ENCODE measurements around the gene DYNC1H1.

DYNC1H1 gene

DNA sequence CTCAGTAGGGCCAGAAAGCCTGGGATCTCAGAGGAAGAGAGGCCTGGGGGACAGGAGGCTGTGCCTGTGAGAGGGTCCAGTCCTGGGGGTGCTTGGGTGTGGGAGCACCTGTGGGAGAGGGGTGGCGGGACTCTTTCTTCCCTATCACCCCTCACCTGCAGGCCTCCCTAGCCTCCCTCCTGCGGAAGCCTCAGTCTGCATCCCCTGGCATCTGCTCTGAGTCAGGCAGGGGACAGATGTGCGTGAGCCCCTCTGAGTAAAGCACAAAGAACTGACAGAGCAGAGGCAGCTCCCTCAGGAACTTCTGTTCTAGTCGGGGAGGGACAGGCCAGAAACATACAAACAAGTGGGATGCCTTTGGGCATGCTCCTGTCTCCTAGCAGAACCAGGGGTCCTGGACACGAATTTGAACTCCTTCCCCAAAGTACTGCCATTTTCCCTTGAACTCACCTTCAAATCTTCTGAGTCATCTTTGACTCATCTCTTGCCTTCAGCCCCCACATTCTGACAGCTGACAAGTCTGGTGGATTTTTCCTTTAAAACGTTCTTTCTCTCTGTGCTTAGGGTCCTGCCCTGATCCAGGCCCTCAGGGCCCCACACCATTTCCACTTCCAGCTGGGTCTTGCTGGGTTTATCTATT lies 131.0 kb downstream of the DYNC1H1 start:
- no peak for DNase-seq

DNA sequence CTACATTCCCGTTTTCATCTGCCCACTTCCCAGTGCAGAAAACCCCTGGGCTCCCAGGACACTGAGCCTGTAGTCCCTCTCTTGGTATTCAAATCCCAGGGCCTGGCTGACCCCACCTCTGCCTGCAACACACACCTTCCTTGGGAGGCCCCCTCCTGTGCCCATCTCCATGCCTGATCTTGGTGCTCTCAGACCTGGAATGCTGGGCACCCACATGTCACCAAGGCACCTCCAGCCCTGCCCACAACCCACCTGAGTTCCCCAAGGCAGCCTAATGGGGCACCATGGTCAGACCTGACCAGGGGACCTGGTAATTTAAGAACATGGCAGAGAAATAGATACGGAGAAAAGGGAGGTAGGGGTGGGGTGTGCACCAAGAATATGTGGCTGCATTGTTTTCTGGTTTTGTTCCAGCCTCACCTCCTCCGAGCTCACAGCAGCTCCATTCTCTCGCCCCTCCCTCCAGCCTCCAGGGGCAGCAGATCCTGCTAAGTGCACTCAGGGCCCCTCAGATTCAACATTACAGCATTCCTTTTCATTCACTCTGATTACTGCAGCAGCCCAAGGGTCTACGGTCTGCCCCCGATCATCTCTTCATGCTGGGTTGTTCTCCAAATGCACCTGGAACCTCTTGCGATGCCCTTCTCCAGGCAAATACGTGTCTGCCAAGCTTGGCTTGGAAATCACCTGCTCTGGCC lies 131.6 kb downstream of the DYNC1H1 start:
- no peak for DNase-seq

- DNase-seq: peak; percentile 42
These were observed 132.3 kb downstream of the DYNC1H1 start for GRCh38 chr14:102096569-102097188.

GRCh38 chr14:102097441-102098135 lies 133.2 kb downstream of the DYNC1H1 start:
- no peak for DNase-seq

DNA sequence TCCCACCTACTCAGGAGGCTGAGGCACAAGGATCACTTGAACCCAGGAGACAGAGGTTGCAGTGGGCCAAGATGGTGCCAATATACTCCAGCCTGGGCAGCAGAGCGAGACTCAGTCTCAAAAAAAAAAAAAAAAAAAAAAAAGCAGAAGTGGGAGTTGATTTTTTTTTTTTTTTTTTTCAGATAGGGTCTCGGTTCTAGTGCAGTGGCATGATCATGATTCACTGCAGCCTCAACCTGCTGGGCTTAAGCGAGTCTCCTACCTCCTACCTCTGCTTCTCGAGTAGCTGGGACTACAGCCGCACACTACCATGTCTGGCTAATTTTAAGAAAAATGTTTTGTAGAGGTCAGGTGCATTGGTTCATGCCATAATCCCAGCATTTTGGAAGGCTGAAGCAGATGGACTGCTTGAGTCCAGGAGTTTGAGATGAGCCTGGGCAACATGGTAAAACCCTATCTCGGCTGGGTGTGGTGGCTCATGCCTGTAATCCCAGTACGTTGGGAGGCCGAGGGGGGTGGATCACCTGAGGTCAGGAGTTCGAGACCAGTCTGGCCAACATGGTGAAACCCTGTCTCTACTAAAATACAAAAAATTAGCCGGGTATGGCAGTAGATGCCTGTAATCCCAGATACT lies 138.8 kb downstream of the DYNC1H1 start:
- DNase-seq: no peak

- DNase-seq: no peak
These were observed 141.0 kb downstream of the DYNC1H1 start for GRCh38 chr14:102105369-102105768.
